ENCODE data around the gene MPZL3. TPM values are rescaled to one million over a fixed set of nuclear protein-coding genes. Genes with fewer than 3 reads are reported as not detected.

Gene MPZL3
- total RNA-seq, 1 experiment from 2014 or later: 16.8 TPM

- H3K36me3 ChIP-seq (ENCODE audit: low read depth): no peaks in the 10 kb centered on the region
- ChIA-PET POLR2A (ENCODE audit: unreplicated experiment) (no interaction called here), CTCF (interaction anchor here (0.6 kb wide), 1 partner anchor 17 kb away, joined by 3 read pairs; no protein-coding TSS in a partner anchor)
- H3K79me2 ChIP-seq (ENCODE audit: low read depth): no peaks in the 10 kb centered on the region
- TF ChIP-seq CTCF (conservative IDR thresholded peaks at IDR 0.05): no peak
- TF ChIP-seq EZH2 (IDR thresholded peaks at IDR 0.05; ENCODE audit: low read depth): no peak
- H3K4me2 ChIP-seq: no peak overlapping the region
- DNase-seq: no peak
- H3K9me2 ChIP-seq (ENCODE audit: insufficient read depth): no peaks in the 10 kb centered on the region
- H3K4me3 ChIP-seq: no peak overlapping the region
- H3K4me1 ChIP-seq (replicated peaks; ENCODE audit: insufficient read depth): peaks cover 22% of the 10 kb centered on the region
- H3K9me3 ChIP-seq (ENCODE audit: insufficient read depth, low read depth): no peaks in the 10 kb centered on the region
- intact Hi-C loops (cut with micrococcal nuclease; ENCODE audit: unreplicated experiment): no loop called here
- H3K27me3 ChIP-seq (ENCODE audit: insufficient read depth, low read depth): no peaks in the 10 kb centered on the region
- H4K20me1 ChIP-seq (ENCODE audit: insufficient read depth): no peaks in the 10 kb centered on the region
- 0 out of 2 replicates have a peak, but pooled peaks cover 7% of the 10 kb centered on the region for H3F3A ChIP-seq (ENCODE audit: insufficient read depth, low read depth)
- no peak overlapping the region for H2AFZ ChIP-seq
- H3K27ac ChIP-seq: no peak overlapping the region
- no TSS peak for BruUV-seq (replicated peaks)
Measured at GRCh38 chr11:118215765-118216164, 36.4 kb downstream of the MPZL3 start.

GRCh38 chr11:118215262-118215661, 36.9 kb downstream of the MPZL3 start:
- H3F3A ChIP-seq (ENCODE audit: insufficient read depth, low read depth): 0 out of 2 replicates have a peak, but pooled peaks cover 7% of the 10 kb centered on the region
- no peak overlapping the region for H3K27ac ChIP-seq
- DNase-seq: no peak
- ChIA-PET POLR2A (ENCODE audit: unreplicated experiment) (no interaction called here), CTCF (interaction anchor here (0.6 kb wide), 1 partner anchor 17 kb away, joined by 3 read pairs; no protein-coding TSS in a partner anchor)
- no peak overlapping the region for H3K4me2 ChIP-seq
- no peaks in the 10 kb centered on the region for H3K9me2 ChIP-seq (ENCODE audit: insufficient read depth)
- peaks cover 22% of the 10 kb centered on the region for H3K4me1 ChIP-seq (replicated peaks; ENCODE audit: insufficient read depth)
- no TSS peak for BruUV-seq (replicated peaks)
- H3K9me3 ChIP-seq (ENCODE audit: insufficient read depth, low read depth): no peaks in the 10 kb centered on the region
- intact Hi-C loops (cut with micrococcal nuclease; ENCODE audit: unreplicated experiment): no loop called here
- H4K20me1 ChIP-seq (ENCODE audit: insufficient read depth): no peaks in the 10 kb centered on the region
- no peaks in the 10 kb centered on the region for H3K79me2 ChIP-seq (ENCODE audit: low read depth)
- no peak overlapping the region for H2AFZ ChIP-seq
- no peaks in the 10 kb centered on the region for H3K27me3 ChIP-seq (ENCODE audit: insufficient read depth, low read depth)
- TF ChIP-seq EZH2 (IDR thresholded peaks at IDR 0.05; ENCODE audit: low read depth) (no peak), CTCF (conservative IDR thresholded peaks at IDR 0.05) (no peak)
- H3K36me3 ChIP-seq (ENCODE audit: low read depth): no peaks in the 10 kb centered on the region
- H3K4me3 ChIP-seq: no peak overlapping the region

GRCh38 chr11:118214210-118214914, 37.8 kb downstream of the MPZL3 start:
- no peak overlapping the region for H3K4me3 ChIP-seq
- no peaks in the 10 kb centered on the region for H3K36me3 ChIP-seq (ENCODE audit: low read depth)
- TF ChIP-seq CTCF (conservative IDR thresholded peaks at IDR 0.05): no peak
- TF ChIP-seq EZH2 (IDR thresholded peaks at IDR 0.05; ENCODE audit: low read depth): no peak
- no peaks in the 10 kb centered on the region for H3K9me2 ChIP-seq (ENCODE audit: insufficient read depth)
- no peak overlapping the region for H3K27ac ChIP-seq
- H3K79me2 ChIP-seq (ENCODE audit: low read depth): no peaks in the 10 kb centered on the region
- H2AFZ ChIP-seq: no peak overlapping the region
- H3K4me2 ChIP-seq: peak overlapping the region; percentile 22; the same call in 1 of the 2 replicates
- H3K9me3 ChIP-seq (ENCODE audit: insufficient read depth, low read depth): no peaks in the 10 kb centered on the region
- 0 out of 2 replicates have a peak, but pooled peaks cover 7% of the 10 kb centered on the region for H3F3A ChIP-seq (ENCODE audit: insufficient read depth, low read depth)
- no peaks in the 10 kb centered on the region for H4K20me1 ChIP-seq (ENCODE audit: insufficient read depth)
- BruUV-seq (replicated peaks): no TSS peak
- CTCF ChIA-PET: interaction anchor here (0.6 kb wide), 1 partner anchor 45 kb away, joined by 4 read pairs; no protein-coding TSS in a partner anchor
- no peaks in the 10 kb centered on the region for H3K27me3 ChIP-seq (ENCODE audit: insufficient read depth, low read depth)
- intact Hi-C loops (cut with micrococcal nuclease; ENCODE audit: unreplicated experiment): no loop called here
- POLR2A ChIA-PET (ENCODE audit: unreplicated experiment): no interaction called here
- no peak for DNase-seq
- peaks cover 22% of the 10 kb centered on the region for H3K4me1 ChIP-seq (replicated peaks; ENCODE audit: insufficient read depth)

All from PC-9 (cell line).